Prostate gland (tissue), 2 donors: ENCODE results near the gene TMEM132E.

Source experiments
- CTCF ChIP-seq, 4 experiments: fragments of 200-600 bp in 2 of 4; fragments of 450-650 bp in 2 of 4; sonication (generic) in 2 of 4; IDR thresholded peaks; 1 replicate in 3 of 4; 2 replicates in 1 of 4; pipeline ENCODE4 v1.5.1; 2016 to 2019; ENCODE audit warnings: antibody characterized with exemption in 4 of 4, mild to moderate bottlenecking in 2 of 4, moderate library complexity in 2 of 4
- POLR2A ChIP-seq: fragments of 450-650 bp; IDR thresholded peaks from one replicate; pipeline ENCODE4 v1.6.1; 2016; ENCODE audit warnings: antibody characterized with exemption, mild to moderate bottlenecking

DNA sequence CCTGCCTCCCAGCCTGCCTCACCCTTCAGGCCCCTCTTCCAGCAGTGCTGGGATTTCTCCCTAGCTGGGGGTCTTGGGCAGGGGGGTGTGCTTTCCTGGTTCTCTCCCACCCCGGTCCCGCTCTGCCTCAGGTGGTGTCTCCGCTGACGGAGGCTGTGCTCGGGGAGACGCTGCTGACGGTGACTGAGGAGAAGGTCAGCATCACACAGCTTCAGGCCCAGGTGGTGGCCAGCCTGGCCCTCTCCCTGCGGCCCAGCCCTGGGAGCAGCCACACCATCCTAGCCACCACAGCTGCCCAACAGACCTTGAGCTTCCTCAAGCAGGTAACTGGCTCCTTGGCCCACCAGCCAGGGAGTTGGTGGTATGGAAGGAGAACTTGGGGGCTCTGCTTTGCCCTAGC lies 56.5 kb downstream of the TMEM132E start:
- no peak for TF ChIP-seq CTCF (IDR thresholded peaks at IDR 0.05)
- TF ChIP-seq POLR2A: no peak
